ENCODE measurements around the gene HNRNPH2.

GRCh38 chrX:101410461-101410860 is 2.4 kb downstream of the HNRNPH2 start:
- TF ChIP-seq CTCF (IDR thresholded peaks at IDR 0.05; ENCODE audit: insufficient read depth, low read length, poor library complexity, severe bottlenecking), result no peak
- no peak for TF ChIP-seq EZH2phosphoT487 (conservative IDR thresholded peaks at IDR 0.05; ENCODE audit: low read length)
